ENCODE measurements around the gene ARHGAP28. TPM values are rescaled to one million over a fixed set of nuclear protein-coding genes. Genes with fewer than 3 reads are reported as not detected.

Gene ARHGAP28
- total RNA-seq, 1 donor from 2014 or later = 2.2 TPM

- H3K4me3 ChIP-seq (ENCODE audit: low read depth, low read length) = no peak overlapping the region
- TF ChIP-seq CTCF (conservative IDR thresholded peaks at IDR 0.05; ENCODE audit: low read depth, low read length) = no peak
- DNase-seq (ENCODE audit: low read depth) = no peak
Measured at GRCh38 chr18:6776188-6776587, 46.7 kb downstream of the ARHGAP28 start.

GRCh38 chr18:6777509-6777908 lies 48.0 kb downstream of the ARHGAP28 start:
- DNase-seq (ENCODE audit: low read depth) = no peak
- no peak overlapping the region for H3K4me3 ChIP-seq (ENCODE audit: low read depth, low read length)
- no peak for TF ChIP-seq CTCF (conservative IDR thresholded peaks at IDR 0.05; ENCODE audit: low read depth, low read length)

GRCh38 chr18:6778459-6779247 lies 49.1 kb downstream of the ARHGAP28 start:
- no peak for DNase-seq (ENCODE audit: low read depth)
- no peak overlapping the region for H3K4me3 ChIP-seq (ENCODE audit: low read depth, low read length)
- TF ChIP-seq CTCF (conservative IDR thresholded peaks at IDR 0.05; ENCODE audit: low read depth, low read length) = no peak

GRCh38 chr18:6781142-6781714 lies 51.7 kb downstream of the ARHGAP28 start:
- TF ChIP-seq CTCF (conservative IDR thresholded peaks at IDR 0.05; ENCODE audit: low read depth, low read length) = no peak
- H3K4me3 ChIP-seq (ENCODE audit: low read depth, low read length) = no peak overlapping the region
- no peak for DNase-seq (ENCODE audit: low read depth)

GRCh38 chr18:6781796-6782195 lies 52.3 kb downstream of the ARHGAP28 start:
- DNase-seq (ENCODE audit: low read depth) = no peak
- H3K4me3 ChIP-seq (ENCODE audit: low read depth, low read length) = no peak overlapping the region
- TF ChIP-seq CTCF (conservative IDR thresholded peaks at IDR 0.05; ENCODE audit: low read depth, low read length) = no peak

GRCh38 chr18:6782861-6783260 lies 53.3 kb downstream of the ARHGAP28 start:
- no peak for DNase-seq (ENCODE audit: low read depth)
- no peak for TF ChIP-seq CTCF (conservative IDR thresholded peaks at IDR 0.05; ENCODE audit: low read depth, low read length)
- H3K4me3 ChIP-seq (ENCODE audit: low read depth, low read length) = no peak overlapping the region

GRCh38 chr18:6784046-6784445 lies 54.5 kb downstream of the ARHGAP28 start:
- H3K4me3 ChIP-seq (ENCODE audit: low read depth, low read length) = no peak overlapping the region
- DNase-seq (ENCODE audit: low read depth) = no peak
- TF ChIP-seq CTCF (conservative IDR thresholded peaks at IDR 0.05; ENCODE audit: low read depth, low read length) = no peak
